ENCODE results near the gene NT5DC1.

Gene NT5DC1

DNA sequence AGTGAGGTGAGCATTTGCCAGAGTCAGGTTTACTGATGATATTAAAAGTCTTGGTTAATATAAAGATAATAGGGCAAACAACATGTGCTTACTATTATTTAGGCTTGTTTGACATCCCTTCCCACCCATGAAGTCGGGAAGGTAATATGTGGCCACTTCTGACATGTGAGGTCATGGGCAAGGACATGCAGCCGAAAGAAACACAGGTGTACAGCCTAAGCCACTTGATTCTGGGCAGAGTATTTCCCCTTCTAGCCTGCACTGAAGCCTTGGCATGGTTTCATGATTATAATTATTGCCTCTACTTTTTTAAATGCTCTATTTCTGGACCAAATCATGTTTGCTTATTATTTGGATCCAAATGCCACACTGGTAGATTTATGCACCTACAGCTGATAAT is 100.9 kb downstream of the NT5DC1 start:
- Histone ChIP-seq H3K36me3 (ENCODE audit: insufficient read depth, low read depth, low read length) (no peaks in the 10 kb centered on the region), H3K27me3 (ENCODE audit: insufficient read depth, low read length) (no peaks in the 10 kb centered on the region), H3K27ac (ENCODE audit: low read length) (no peak overlapping the region), H3K9ac (ENCODE audit: low read depth, low read length) (no peak overlapping the region), H3K4me1 (ENCODE audit: insufficient read depth, low read length) (no peaks in the 10 kb centered on the region), H3K4me3 (ENCODE audit: low read length) (no peak overlapping the region), H3K9me3 (ENCODE audit: insufficient read depth, low read depth, low read length) (no peaks in the 10 kb centered on the region)

DNA sequence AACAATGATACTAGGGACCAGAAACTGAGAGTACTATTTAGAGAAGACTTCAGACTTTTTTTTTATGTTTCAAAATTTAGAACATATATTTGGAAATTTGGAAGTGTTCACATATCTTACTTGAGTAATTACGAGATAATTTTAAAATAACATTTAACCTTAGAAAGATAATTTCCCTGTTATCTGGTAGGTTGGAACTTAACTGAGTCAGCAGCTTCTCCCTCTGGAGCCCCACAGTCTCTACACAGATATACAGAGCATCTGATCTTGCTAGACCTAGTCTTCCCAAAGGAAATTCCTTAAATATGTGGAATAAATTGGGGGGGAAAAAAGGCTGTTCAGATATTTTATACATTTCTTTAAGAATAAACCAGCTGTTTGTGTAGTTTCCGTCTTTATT is 104.6 kb downstream of the NT5DC1 start:
- H3K27ac ChIP-seq (ENCODE audit: low read length), result no peak overlapping the region
- H3K4me3 ChIP-seq (ENCODE audit: low read length), result no peak overlapping the region
- no peaks in the 10 kb centered on the region for H3K4me1 ChIP-seq (ENCODE audit: insufficient read depth, low read length)
- no peak overlapping the region for H3K9ac ChIP-seq (ENCODE audit: low read depth, low read length)
- H3K27me3 ChIP-seq (ENCODE audit: insufficient read depth, low read length), result no peaks in the 10 kb centered on the region
- no peaks in the 10 kb centered on the region for H3K9me3 ChIP-seq (ENCODE audit: insufficient read depth, low read depth, low read length)
- no peaks in the 10 kb centered on the region for H3K36me3 ChIP-seq (ENCODE audit: insufficient read depth, low read depth, low read length)

DNA sequence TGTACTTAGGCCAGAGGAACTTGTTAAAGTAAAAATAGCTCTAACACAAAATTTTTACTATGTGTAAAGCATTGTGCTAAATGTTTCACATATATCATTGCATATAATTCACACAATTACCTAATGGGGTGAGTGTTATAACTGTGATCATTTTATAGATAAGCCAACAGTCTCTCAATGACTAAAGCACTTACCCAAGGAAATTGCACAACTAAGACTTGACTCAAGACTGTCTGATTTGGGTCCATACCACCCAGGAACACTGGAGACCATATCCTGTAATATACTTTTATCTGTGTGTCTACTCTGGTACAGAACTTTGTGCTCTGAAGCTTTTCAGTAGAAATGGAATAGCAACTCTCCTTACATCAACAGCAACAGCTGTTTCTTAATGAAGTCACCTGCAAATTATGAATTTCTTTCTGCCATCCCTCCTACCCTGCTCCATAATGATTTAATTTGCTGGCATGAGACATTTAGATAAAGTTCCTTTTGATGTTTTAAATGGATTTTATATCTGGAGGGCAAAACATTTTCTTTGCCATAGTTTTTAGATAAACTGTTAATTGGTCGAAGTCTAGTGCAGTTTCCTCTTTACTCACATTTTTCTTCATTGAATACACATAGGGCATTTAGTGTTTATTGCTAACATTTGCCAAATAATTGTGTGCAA is 105.7 kb downstream of the NT5DC1 start:
- Histone ChIP-seq H3K27ac (ENCODE audit: low read length) (no peak overlapping the region), H3K36me3 (ENCODE audit: insufficient read depth, low read depth, low read length) (no peaks in the 10 kb centered on the region), H3K4me3 (ENCODE audit: low read length) (no peak overlapping the region), H3K9me3 (ENCODE audit: insufficient read depth, low read depth, low read length) (no peaks in the 10 kb centered on the region), H3K4me1 (ENCODE audit: insufficient read depth, low read length) (no peaks in the 10 kb centered on the region), H3K9ac (ENCODE audit: low read depth, low read length) (no peak overlapping the region), H3K27me3 (ENCODE audit: insufficient read depth, low read length) (no peaks in the 10 kb centered on the region)

DNA sequence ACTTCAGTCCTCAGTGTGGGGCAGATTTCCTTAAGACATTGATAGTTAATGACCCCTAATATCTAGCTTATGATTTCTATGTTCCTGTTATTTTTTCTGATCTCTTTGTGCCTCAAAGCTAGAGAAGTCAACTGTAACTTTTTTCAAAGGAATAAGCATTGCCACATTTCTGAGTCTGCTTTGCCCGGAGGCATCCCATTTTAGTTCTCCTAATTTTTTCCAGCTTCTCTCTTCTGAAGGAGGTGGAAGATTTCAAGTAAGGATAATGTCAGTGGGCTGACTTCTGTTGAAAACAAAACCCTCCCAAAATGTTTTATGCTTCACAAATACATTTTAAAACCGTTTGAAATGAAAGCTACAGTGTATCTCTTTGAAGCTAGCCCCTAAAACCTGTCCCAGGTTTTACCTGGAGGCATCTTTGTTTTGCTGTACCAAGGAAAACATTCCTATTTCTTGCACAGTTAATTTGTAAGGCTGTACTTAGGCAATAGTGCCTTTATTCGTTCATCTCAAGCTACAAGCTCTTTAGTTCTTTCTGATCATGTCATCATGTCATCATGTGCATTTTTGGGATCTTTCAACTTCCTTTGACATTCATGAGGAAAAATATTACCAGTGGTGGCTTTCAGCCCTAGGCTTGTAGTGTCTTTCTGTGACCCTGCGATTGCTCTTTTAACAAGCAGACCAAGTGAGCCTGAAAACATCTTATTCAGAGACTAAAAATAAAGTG is 107.6 kb downstream of the NT5DC1 start:
- no peak overlapping the region for H3K9ac ChIP-seq (ENCODE audit: low read depth, low read length)
- H3K27ac ChIP-seq (ENCODE audit: low read length), result no peak overlapping the region
- no peaks in the 10 kb centered on the region for H3K4me1 ChIP-seq (ENCODE audit: insufficient read depth, low read length)
- no peaks in the 10 kb centered on the region for H3K9me3 ChIP-seq (ENCODE audit: insufficient read depth, low read depth, low read length)
- no peak overlapping the region for H3K4me3 ChIP-seq (ENCODE audit: low read length)
- no peaks in the 10 kb centered on the region for H3K27me3 ChIP-seq (ENCODE audit: insufficient read depth, low read length)
- H3K36me3 ChIP-seq (ENCODE audit: insufficient read depth, low read depth, low read length), result no peaks in the 10 kb centered on the region

DNA sequence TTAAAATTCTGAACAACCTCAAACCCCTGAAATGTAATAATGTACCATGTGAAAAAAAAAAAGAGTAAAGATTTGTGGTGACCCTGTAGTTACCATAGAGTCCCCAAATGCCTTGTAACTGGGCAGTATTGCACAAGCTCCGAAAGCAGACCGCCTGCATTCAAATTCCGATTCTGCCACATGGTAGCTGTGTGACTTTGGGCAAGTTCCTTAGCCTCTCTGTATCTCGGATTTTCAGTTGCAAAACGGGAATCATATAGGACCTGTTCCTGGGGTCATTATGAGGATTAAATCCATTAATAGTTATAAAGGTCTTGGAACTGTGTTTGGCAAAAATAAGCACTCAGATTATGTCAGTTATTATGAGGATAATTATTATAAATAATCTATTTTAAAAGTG is 109.7 kb downstream of the NT5DC1 start:
- Histone ChIP-seq H3K4me1 (ENCODE audit: insufficient read depth, low read length) (no peaks in the 10 kb centered on the region), H3K9ac (ENCODE audit: low read depth, low read length) (no peak overlapping the region), H3K36me3 (ENCODE audit: insufficient read depth, low read depth, low read length) (no peaks in the 10 kb centered on the region), H3K4me3 (ENCODE audit: low read length) (no peak overlapping the region), H3K27ac (ENCODE audit: low read length) (no peak overlapping the region), H3K27me3 (ENCODE audit: insufficient read depth, low read length) (no peaks in the 10 kb centered on the region), H3K9me3 (ENCODE audit: insufficient read depth, low read depth, low read length) (no peaks in the 10 kb centered on the region)

DNA sequence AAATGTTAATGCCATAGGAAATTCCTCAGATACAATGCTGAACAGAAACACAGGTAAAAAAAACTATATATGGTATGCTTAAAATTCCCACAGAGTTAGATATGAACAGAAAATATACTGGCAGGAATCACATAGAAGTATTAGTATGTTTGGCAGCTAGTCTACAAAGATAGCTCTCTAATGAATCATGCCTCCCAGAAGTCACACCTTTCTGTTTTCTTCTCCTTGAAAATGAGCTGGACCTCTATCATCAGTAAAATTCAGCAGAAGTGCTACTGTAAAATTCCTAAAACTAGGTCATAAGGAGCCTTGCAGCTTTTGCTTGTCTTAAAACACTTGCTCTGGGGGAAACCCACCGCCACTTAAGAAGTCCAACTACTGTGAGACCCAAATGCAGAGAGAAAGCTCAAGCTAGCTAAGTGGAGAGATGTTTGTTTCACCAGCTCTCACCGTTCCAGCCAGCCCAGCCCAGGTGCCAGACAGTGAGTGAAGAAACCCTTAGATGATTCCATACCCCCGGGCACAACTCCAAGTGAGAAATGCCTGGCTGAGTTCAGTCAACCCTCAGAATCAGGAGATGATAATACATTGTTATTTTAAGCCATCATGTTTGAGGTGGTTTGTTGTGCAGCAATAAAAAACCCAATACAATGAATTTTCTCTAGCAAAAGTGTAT is 110.2 kb downstream of the NT5DC1 start:
- Histone ChIP-seq H3K4me1 (ENCODE audit: insufficient read depth, low read length) (no peaks in the 10 kb centered on the region), H3K4me3 (ENCODE audit: low read length) (no peak overlapping the region), H3K27ac (ENCODE audit: low read length) (no peak overlapping the region), H3K9me3 (ENCODE audit: insufficient read depth, low read depth, low read length) (no peaks in the 10 kb centered on the region), H3K36me3 (ENCODE audit: insufficient read depth, low read depth, low read length) (no peaks in the 10 kb centered on the region), H3K27me3 (ENCODE audit: insufficient read depth, low read length) (no peaks in the 10 kb centered on the region), H3K9ac (ENCODE audit: low read depth, low read length) (no peak overlapping the region)

DNA sequence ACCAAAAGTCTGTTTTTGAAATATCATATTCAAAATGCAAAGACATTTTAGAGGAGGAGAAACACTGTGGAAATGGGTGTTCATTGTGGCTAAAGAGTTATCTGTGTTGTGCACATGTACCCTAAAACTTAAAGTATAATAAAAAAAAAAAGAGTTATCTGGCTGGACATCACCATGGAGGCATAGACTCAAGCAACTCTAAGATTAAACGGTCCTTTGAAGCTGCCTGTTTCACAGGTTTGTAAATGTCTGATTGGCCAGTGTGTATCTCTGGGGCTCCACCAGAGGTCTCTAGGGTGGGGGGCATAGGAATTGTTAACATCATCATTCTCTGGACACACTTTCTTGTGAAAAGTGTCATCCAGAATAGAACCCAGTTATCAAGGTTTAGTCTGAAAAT is 114.0 kb downstream of the NT5DC1 start:
- no peaks in the 10 kb centered on the region for H3K4me1 ChIP-seq (ENCODE audit: insufficient read depth, low read length)
- no peak overlapping the region for H3K9ac ChIP-seq (ENCODE audit: low read depth, low read length)
- no peak overlapping the region for H3K27ac ChIP-seq (ENCODE audit: low read length)
- no peaks in the 10 kb centered on the region for H3K27me3 ChIP-seq (ENCODE audit: insufficient read depth, low read length)
- no peaks in the 10 kb centered on the region for H3K36me3 ChIP-seq (ENCODE audit: insufficient read depth, low read depth, low read length)
- H3K9me3 ChIP-seq (ENCODE audit: insufficient read depth, low read depth, low read length), result no peaks in the 10 kb centered on the region
- H3K4me3 ChIP-seq (ENCODE audit: low read length), result no peak overlapping the region

DNA sequence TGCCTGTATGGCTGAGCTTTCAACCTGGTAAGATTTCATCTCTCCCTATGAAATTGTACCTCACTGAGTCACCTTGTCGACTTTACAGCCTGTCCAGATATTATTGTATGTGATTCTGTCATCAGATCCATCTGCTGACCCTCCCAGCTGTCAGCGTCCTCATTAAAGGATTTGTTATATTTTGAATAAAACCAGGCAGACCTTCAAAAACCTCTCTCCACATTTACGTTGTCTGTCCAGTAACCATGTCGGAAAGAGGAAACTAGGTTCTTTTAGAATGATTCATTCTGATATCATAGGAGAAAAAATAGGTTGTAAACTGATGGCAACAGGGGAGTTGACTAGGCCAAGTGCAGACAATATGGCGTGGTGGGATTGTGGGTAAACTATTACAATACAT is 114.8 kb downstream of the NT5DC1 start:
- H3K27me3 ChIP-seq (ENCODE audit: insufficient read depth, low read length), result no peaks in the 10 kb centered on the region
- no peak overlapping the region for H3K4me3 ChIP-seq (ENCODE audit: low read length)
- H3K9me3 ChIP-seq (ENCODE audit: insufficient read depth, low read depth, low read length), result no peaks in the 10 kb centered on the region
- no peak overlapping the region for H3K9ac ChIP-seq (ENCODE audit: low read depth, low read length)
- no peaks in the 10 kb centered on the region for H3K36me3 ChIP-seq (ENCODE audit: insufficient read depth, low read depth, low read length)
- H3K4me1 ChIP-seq (ENCODE audit: insufficient read depth, low read length), result no peaks in the 10 kb centered on the region
- H3K27ac ChIP-seq (ENCODE audit: low read length), result no peak overlapping the region

DNA sequence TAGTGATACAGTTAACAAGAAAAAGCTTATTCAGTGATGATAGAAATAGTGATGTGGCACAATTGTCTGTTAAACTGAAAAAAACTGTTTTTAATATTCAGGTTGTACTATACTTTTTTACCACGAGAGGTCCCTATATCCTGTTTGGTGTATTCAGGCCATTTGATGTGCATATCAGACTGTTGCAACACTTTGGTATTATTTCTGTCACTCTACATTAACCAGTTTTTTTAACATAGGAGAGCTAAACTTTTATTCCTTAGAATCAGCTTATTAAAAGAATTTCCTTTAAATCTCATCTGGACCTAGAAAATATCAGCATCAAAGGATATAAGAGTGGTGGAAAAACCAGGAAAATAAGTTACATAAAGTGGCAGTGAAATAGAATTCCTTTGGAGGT is 116.4 kb downstream of the NT5DC1 start:
- no peaks in the 10 kb centered on the region for H3K36me3 ChIP-seq (ENCODE audit: insufficient read depth, low read depth, low read length)
- H3K9me3 ChIP-seq (ENCODE audit: insufficient read depth, low read depth, low read length), result no peaks in the 10 kb centered on the region
- no peaks in the 10 kb centered on the region for H3K27me3 ChIP-seq (ENCODE audit: insufficient read depth, low read length)
- H3K4me3 ChIP-seq (ENCODE audit: low read length), result no peak overlapping the region
- H3K9ac ChIP-seq (ENCODE audit: low read depth, low read length), result no peak overlapping the region
- no peaks in the 10 kb centered on the region for H3K4me1 ChIP-seq (ENCODE audit: insufficient read depth, low read length)
- no peak overlapping the region for H3K27ac ChIP-seq (ENCODE audit: low read length)

DNA sequence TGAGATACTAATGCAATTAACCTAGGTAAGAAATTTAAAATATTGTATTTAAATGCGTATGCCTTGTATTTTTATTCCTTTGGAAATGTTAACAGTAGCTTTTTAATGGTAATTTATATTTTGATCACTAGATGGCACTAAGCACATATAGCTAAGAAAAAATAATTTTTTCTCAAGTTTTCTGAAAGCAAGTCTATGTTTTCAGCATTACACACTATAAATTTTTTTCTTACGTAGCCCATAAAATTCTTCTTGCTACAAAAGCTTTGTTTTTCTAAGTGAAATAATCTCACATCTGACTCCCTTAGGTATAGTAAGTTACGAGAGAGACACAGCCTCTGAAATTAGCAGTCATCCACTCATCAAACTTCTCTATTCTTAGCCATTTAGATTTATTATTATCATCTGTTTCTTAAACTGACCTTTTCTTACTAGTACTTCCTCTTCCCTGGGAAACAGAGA is 117.5 kb downstream of the NT5DC1 start:
- no peaks in the 10 kb centered on the region for H3K27me3 ChIP-seq (ENCODE audit: insufficient read depth, low read length)
- H3K36me3 ChIP-seq (ENCODE audit: insufficient read depth, low read depth, low read length), result no peaks in the 10 kb centered on the region
- no peak overlapping the region for H3K9ac ChIP-seq (ENCODE audit: low read depth, low read length)
- H3K4me1 ChIP-seq (ENCODE audit: insufficient read depth, low read length), result peaks cover 8% of the 10 kb centered on the region; the same call in 1 of the 2 replicates
- no peak overlapping the region for H3K27ac ChIP-seq (ENCODE audit: low read length)
- no peak overlapping the region for H3K4me3 ChIP-seq (ENCODE audit: low read length)
- H3K9me3 ChIP-seq (ENCODE audit: insufficient read depth, low read depth, low read length), result no peaks in the 10 kb centered on the region

DNA sequence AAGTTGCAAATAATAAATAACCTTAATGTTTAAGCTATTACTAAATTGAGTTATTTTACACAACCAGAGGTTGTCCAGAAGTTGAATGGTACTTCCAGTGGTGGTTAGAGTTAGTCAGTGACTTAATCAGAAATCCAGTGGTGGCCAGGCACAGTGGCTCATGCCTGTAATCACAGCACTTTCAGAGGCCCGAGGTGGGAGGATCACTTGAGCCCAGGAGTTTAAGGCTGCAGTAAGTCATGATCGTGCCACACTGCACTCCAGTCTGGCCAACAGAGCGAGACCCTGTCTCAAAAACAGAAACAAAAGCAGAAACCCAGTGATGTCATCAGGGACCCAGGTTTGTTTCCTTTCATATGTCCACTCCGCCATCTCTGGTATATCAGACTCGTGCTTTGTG is 118.2 kb downstream of the NT5DC1 start:
- H3K4me1 ChIP-seq (ENCODE audit: insufficient read depth, low read length), result peaks cover 9% of the 10 kb centered on the region; the same call in 1 of the 2 replicates
- H3K27ac ChIP-seq (ENCODE audit: low read length), result no peak overlapping the region
- H3K9ac ChIP-seq (ENCODE audit: low read depth, low read length), result no peak overlapping the region
- no peaks in the 10 kb centered on the region for H3K9me3 ChIP-seq (ENCODE audit: insufficient read depth, low read depth, low read length)
- H3K27me3 ChIP-seq (ENCODE audit: insufficient read depth, low read length), result no peaks in the 10 kb centered on the region
- H3K36me3 ChIP-seq (ENCODE audit: insufficient read depth, low read depth, low read length), result peaks cover 1% of the 10 kb centered on the region; the same call in 1 of the 2 replicates
- H3K4me3 ChIP-seq (ENCODE audit: low read length), result no peak overlapping the region

DNA sequence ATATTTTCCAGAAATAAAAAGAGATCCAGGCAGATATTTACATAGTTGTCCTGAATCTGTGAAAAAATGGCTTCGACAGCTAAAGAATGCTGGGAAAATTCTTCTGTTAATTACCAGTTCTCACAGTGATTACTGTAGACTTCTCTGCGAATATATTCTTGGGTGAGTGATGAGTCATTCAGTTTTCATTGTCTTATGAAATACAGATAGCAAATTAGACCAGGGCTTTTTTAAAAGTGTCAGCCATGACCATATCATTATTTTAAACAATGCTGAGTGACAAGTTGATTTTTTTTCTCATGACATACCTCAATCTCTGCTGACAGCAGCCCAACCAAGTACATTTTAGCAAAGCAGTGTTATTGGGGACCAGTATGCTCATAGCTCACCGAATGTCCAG is 120.4 kb downstream of the NT5DC1 start:
- H3K27me3 ChIP-seq (ENCODE audit: insufficient read depth, low read length), result no peaks in the 10 kb centered on the region
- no peak overlapping the region for H3K4me3 ChIP-seq (ENCODE audit: low read length)
- peaks cover 4% of the 10 kb centered on the region; the same call in 1 of the 2 replicates for H3K36me3 ChIP-seq (ENCODE audit: insufficient read depth, low read depth, low read length)
- H3K9ac ChIP-seq (ENCODE audit: low read depth, low read length), result no peak overlapping the region
- peaks cover 9% of the 10 kb centered on the region; the same call in 1 of the 2 replicates for H3K4me1 ChIP-seq (ENCODE audit: insufficient read depth, low read length)
- no peaks in the 10 kb centered on the region for H3K9me3 ChIP-seq (ENCODE audit: insufficient read depth, low read depth, low read length)
- no peak overlapping the region for H3K27ac ChIP-seq (ENCODE audit: low read length)
